ENCODE measurements around the gene GCKR.
A peak's percentile ranks its signal among the peaks of the same experiment; 100 is the strongest.
"Not testable (repeated sequence)": the region's sequence is repeated elsewhere in the genome, so short reads cannot be mapped to it uniquely, and the experiment has no call there.

GCKR gene

DNA sequence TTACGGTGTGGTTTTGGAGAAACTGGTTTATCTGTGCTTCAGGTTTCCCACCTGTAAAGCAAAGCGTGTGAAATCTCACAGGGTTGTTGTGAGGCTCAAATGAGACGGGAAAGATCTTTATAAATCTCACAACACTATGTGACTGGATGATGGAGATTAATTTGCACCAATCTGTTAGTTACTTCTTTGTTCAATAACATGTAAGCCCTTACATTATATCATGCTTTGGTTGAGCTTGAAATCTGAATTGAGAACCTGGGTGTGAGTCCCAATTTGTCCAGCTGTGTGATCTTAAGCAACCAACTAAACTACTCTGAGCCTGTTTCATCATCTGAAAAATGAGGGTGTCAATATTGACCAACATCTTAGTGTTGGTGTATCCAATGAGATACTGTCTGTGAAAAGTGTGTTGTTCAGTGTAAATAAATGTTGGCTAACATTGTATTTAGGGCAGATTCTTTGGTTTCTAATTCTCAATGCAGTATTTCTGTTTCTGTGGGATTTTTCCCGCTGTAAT is 741 bp upstream of the GCKR start:
- H3K9me3 Mint-ChIP-seq: no peaks in the 10 kb centered on the region
- H3K4me3 Mint-ChIP-seq: peak overlapping the region; percentile 66
- peaks cover 28% of the 10 kb centered on the region for H3K27me3 Mint-ChIP-seq
- H3K36me3 Mint-ChIP-seq: no peaks in the 10 kb centered on the region
- no peak overlapping the region for H3K27ac Mint-ChIP-seq
- H3K4me1 Mint-ChIP-seq: peaks cover 10% of the 10 kb centered on the region

DNA sequence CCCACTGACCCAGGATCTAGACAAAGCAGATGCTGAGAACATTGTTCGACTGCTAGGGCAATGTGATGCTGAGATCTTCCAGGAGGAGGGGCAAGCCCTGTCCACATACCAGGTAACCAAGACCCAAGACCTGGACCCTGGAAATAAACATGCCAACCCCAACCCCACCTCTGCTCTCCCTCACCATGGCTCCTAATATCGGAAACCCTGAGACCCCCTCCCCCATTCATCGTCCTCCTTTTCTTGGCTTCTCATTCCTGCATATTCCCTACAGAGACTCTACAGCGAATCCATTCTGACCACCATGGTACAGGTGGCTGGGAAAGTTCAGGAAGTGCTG is 619 bp downstream of the GCKR start:
- Mint-ChIP-seq H3K4me1 (peaks cover 10% of the 10 kb centered on the region), H3K36me3 (no peaks in the 10 kb centered on the region), H3K27ac (no peak overlapping the region), H3K27me3 (peaks cover 28% of the 10 kb centered on the region), H3K9me3 (no peaks in the 10 kb centered on the region), H3K4me3 (no peak overlapping the region)

DNA sequence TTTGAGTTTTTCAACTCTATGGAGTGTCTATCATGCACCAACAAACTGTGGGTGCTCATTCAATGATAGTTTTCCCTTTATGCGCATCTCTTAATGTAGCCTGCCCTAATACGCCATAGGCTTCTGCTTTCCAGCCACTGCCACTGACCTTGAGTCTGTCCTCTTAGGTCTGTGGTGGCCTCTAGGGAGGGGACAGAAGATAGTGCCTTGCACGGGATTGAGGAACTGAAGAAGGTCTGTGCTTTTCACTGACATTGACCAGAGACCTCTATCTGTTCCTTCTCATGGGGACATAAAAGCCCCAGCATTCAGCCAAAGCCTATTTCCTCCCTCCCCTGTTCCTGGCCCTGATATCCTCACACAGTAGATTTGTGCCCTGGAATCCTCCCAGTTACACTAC is 2.3 kb downstream of the GCKR start:
- Mint-ChIP-seq H3K4me3 (no peak overlapping the region), H3K4me1 (peaks cover 7% of the 10 kb centered on the region), H3K36me3 (no peaks in the 10 kb centered on the region), H3K9me3 (no peaks in the 10 kb centered on the region), H3K27me3 (peaks cover 24% of the 10 kb centered on the region), H3K27ac (no peak overlapping the region)

DNA sequence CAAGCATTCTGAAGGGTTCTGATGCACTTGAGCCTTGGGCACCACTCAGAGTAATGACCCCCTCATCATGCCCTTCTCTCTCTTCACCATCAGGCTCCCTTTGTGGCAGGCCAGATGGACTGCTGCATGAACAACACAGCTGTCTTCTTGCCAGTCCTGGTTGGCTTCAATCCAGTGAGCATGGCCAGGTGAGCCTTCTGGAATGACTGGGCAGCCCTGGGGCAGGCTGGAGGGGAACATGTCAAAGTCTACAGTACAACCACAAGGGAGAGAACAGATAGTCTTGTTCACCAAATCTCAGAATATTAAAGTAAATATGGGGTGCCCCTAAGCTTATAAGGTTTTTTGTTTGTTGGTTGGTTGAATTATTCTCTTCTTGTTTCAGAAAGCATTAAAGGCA is 4.4 kb downstream of the GCKR start:
- Mint-ChIP-seq H3K36me3 (no peaks in the 10 kb centered on the region), H3K27me3 (peaks cover 15% of the 10 kb centered on the region), H3K4me3 (no peak overlapping the region), H3K27ac (no peak overlapping the region), H3K9me3 (no peaks in the 10 kb centered on the region), H3K4me1 (no peaks in the 10 kb centered on the region)

DNA sequence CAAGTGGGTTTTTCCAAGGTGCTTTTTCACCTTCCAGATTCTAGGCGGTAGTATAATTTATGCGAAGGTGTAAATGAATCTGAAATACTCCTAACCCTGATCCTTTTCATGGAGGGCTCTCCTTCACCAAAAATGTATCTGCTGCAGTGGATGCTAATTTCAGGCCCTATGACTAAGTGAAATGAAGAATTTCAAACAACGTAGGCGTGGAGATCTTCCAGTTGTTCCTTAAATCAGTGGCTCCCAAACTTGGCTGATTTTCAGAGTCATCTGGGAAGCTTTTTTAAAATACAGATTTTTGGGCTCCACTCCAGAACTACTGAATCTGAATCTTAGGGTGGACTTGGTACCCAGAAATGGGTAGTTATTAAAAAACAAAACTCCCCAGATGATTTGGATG is 5.5 kb downstream of the GCKR start:
- no peaks in the 10 kb centered on the region for H3K36me3 Mint-ChIP-seq
- H3K4me3 Mint-ChIP-seq: no peak overlapping the region
- no peaks in the 10 kb centered on the region for H3K9me3 Mint-ChIP-seq
- H3K27me3 Mint-ChIP-seq: peaks cover 8% of the 10 kb centered on the region
- H3K27ac Mint-ChIP-seq: no peak overlapping the region
- H3K4me1 Mint-ChIP-seq: no peaks in the 10 kb centered on the region

DNA sequence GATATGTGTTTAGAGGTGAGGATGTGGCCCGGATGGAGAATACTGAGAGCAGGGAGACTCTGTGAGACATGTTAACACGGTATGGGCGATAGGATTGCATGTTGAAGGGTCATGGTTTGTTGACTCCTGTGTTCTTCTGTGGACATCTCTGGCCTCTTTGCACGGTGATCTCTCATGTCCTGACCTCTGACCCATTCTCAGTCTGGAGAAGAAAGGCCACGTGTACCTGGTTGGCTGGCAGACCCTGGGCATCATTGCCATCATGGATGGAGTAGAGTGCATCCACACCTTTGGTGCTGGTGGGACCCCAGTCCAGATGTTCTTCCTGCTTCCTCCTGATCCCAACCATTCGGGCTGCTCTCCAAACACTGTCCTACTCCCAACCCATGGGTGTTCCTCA is 9.9 kb downstream of the GCKR start:
- Mint-ChIP-seq H3K9me3 (no peaks in the 10 kb centered on the region), H3K27me3 (peaks cover 1% of the 10 kb centered on the region), H3K4me1 (no peaks in the 10 kb centered on the region), H3K27ac (no peak overlapping the region), H3K36me3 (no peaks in the 10 kb centered on the region), H3K4me3 (no peak overlapping the region)

DNA sequence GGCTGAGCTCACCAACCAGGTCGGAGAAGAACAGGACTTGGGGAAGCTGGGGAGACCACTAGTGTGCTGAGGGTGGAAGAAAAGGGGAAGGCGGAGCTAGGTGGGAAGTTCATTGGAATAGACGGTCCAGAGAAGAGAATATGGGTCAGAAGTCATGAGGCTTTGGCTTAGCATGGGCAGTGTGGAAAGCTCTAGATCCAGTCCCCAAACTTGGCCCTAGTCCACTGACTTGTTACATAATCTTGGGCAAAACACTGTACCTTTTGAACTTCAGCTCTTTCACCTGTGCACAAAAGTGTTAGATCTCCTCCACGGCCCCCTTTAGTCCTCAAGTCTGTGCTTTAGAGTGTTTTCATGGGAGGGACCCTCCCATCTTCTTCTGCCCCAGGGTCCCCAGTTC is 10.7 kb downstream of the GCKR start:
- H3K4me3 Mint-ChIP-seq: no peak overlapping the region
- H3K4me1 Mint-ChIP-seq: no peaks in the 10 kb centered on the region
- H3K27me3 Mint-ChIP-seq: peaks cover 4% of the 10 kb centered on the region
- no peak overlapping the region for H3K27ac Mint-ChIP-seq
- no peaks in the 10 kb centered on the region for H3K9me3 Mint-ChIP-seq
- H3K36me3 Mint-ChIP-seq: no peaks in the 10 kb centered on the region

DNA sequence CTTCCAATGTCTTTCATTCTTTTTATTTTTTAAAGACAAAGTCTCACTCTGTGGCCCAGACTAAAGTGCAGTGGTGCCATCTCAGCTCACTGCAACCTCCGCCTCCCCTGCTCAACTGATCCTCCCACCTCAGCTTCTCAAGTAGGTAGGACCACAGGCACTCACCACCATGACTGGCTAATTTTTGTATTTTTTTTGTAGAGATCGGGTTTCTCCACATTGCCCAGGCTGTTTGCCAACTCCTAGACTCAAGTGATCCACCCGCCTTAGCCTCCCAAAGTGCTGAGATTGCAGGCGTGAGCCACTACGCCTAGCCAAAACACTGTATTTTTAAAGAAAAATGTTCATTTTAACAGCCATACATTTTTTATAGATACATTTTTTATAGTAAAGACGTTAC is 12.7 kb downstream of the GCKR start:
- Mint-ChIP-seq H3K4me3 (no peak overlapping the region), H3K4me1 (no peaks in the 10 kb centered on the region), H3K27ac (no peak overlapping the region), H3K27me3 (peaks cover 7% of the 10 kb centered on the region), H3K9me3 (no peaks in the 10 kb centered on the region), H3K36me3 (no peaks in the 10 kb centered on the region)

DNA sequence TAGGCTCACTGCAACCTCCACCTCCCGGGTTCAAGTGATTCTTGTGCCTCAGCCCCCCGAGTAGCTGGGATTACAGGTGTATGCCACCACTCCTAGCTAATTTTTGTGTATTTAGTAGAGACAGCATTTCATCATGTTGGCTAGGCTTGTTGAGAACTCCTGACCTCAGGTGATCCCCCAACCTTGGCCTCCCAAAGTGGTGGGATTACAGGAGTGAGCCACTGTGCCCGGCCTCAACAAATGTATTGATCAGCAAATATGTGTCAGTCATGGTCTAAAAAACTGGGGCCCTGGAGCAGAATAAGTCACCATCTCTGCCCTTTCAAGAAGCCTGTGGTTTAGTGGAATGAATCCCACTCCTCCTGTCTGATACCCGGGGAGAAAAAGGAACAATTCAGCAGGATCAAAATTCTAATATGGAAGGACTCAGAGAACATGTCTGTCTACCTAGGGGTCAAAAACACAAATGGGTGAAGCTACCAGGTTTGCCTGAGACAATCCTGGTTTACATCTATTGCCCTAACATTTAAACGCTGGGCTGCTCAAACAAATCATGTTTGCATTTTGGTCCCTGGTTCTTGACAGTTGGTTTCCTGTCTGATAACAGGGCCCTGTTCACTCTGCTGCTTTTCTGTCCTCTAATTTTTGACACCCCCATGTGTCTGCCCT is 21.6 kb downstream of the GCKR start:
- Mint-ChIP-seq H3K27me3 (peaks cover 11% of the 10 kb centered on the region), H3K9me3 (no peaks in the 10 kb centered on the region), H3K27ac (no peak overlapping the region), H3K36me3 (no peaks in the 10 kb centered on the region), H3K4me1 (no peaks in the 10 kb centered on the region), H3K4me3 (no peak overlapping the region)

DNA sequence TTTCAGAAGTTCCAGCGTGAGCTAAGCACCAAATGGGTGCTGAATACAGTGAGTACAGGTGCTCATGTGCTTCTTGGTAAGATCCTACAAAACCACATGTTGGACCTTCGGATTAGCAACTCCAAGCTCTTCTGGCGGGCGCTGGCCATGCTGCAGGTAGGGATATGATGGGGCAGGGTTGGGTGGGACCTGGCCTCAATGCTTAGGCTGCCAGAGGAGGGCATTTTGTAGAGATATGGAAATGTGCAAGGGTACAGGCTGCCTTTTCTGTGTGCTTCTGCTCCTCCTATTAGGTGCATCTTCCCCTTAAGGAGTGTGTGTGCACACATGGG is 22.1 kb downstream of the GCKR start:
- H3K27ac Mint-ChIP-seq: no peak overlapping the region
- H3K4me1 Mint-ChIP-seq: no peaks in the 10 kb centered on the region
- H3K9me3 Mint-ChIP-seq: no peaks in the 10 kb centered on the region
- H3K27me3 Mint-ChIP-seq: peaks cover 11% of the 10 kb centered on the region
- H3K36me3 Mint-ChIP-seq: no peaks in the 10 kb centered on the region
- no peak overlapping the region for H3K4me3 Mint-ChIP-seq

DNA sequence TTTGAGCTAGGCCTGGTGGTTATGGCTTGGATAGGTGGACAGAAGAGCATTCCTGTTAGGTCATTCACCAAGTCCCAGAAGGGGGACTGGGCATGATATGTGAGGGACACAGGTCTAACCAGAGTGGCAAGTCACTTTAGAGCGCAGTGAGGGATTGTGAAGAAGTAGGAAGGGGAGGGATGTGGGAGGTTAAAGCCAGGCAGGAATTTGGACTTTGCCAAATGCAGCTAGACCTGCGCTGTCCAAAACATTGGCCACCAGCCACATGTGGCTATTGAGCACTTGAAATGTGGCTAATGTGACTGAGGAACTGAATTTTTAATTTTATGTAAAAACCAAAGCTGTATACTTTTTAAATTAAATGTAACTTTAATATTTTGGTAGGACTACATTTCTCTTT is 23.7 kb downstream of the GCKR start:
- Mint-ChIP-seq H3K27ac (no peak overlapping the region), H3K27me3 (peaks cover 19% of the 10 kb centered on the region), H3K9me3 (no peaks in the 10 kb centered on the region), H3K36me3 (peaks cover 2% of the 10 kb centered on the region), H3K4me1 (no peaks in the 10 kb centered on the region), H3K4me3 (no peak overlapping the region)

DNA sequence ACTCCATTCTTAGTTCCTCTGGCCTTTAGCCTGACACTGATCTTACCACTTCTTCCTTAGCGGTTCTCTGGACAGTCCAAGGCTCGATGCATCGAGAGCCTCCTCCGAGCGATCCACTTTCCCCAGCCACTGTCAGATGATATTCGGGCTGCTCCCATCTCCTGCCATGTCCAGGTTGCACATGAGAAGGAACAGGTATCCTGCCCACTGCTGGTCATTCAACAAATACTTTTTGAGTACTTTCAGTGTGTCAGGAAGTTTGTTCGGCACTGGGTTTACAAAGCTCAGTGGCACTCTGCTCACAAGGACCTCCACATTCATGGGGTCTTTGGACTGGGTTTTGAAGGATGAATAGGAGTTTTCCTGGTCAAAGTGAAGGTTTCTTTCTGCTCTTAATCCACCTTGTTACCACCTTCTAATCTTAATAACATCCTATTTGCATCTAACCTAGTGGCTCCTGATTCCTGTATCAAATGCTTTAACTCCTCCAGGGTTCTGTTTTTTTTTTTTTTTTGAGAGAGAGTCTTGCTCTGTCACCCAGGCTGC is 25.8 kb downstream of the GCKR start:
- no peaks in the 10 kb centered on the region for H3K4me1 Mint-ChIP-seq
- H3K27ac Mint-ChIP-seq: no peak overlapping the region
- peaks cover 20% of the 10 kb centered on the region for H3K27me3 Mint-ChIP-seq
- H3K36me3 Mint-ChIP-seq: peaks cover 2% of the 10 kb centered on the region
- H3K4me3 Mint-ChIP-seq: no peak overlapping the region
- H3K9me3 Mint-ChIP-seq: no peaks in the 10 kb centered on the region

DNA sequence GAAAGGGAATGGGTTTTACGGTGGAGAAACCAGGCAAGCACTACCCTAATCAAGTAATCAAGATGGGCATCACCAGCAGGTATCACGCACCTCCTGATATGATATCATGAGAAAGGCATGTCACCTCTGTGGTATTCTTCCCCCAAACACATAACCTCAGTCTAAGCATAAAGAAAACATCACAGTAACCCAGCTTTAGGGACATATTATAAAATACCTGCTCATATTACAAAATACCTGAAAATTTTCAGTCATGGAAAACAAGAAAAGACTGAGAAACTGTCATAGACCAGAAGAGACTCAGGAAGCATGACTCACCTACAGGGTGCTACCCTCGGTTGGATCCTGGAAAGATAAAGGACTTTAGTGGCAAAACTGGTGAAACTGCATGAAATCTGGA is 30.5 kb downstream of the GCKR start:
- no peak overlapping the region for H3K4me3 Mint-ChIP-seq
- H3K27ac Mint-ChIP-seq: no peak overlapping the region
- no peaks in the 10 kb centered on the region for H3K9me3 Mint-ChIP-seq
- no peaks in the 10 kb centered on the region for H3K4me1 Mint-ChIP-seq
- peaks cover 2% of the 10 kb centered on the region for H3K36me3 Mint-ChIP-seq
- H3K27me3 Mint-ChIP-seq: peaks cover 11% of the 10 kb centered on the region

DNA sequence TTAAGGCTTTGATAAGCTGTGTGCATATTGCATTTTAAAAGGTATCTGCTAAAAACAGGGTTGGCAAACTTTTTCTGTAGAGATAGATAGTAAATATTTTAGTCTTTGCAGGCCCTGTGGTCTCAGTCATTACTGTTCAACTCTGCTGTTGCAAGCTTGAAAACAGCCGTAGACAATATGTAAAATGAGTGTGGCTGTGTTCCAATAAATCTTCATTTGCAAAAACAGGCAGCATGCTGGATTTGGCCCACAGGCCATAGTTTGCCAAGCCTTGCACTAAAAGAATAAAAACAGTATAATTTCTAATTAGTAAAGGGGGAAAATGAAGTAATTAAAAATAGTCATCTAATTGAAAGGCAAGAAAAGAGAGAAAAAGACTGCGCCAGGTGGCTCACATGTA is 35.3 kb downstream of the GCKR start:
- peaks cover 1% of the 10 kb centered on the region for H3K27me3 Mint-ChIP-seq
- H3K4me3 Mint-ChIP-seq: no peak overlapping the region
- H3K4me1 Mint-ChIP-seq: no peaks in the 10 kb centered on the region
- H3K36me3 Mint-ChIP-seq: no peaks in the 10 kb centered on the region
- H3K27ac Mint-ChIP-seq: no peak overlapping the region
- no peaks in the 10 kb centered on the region for H3K9me3 Mint-ChIP-seq

DNA sequence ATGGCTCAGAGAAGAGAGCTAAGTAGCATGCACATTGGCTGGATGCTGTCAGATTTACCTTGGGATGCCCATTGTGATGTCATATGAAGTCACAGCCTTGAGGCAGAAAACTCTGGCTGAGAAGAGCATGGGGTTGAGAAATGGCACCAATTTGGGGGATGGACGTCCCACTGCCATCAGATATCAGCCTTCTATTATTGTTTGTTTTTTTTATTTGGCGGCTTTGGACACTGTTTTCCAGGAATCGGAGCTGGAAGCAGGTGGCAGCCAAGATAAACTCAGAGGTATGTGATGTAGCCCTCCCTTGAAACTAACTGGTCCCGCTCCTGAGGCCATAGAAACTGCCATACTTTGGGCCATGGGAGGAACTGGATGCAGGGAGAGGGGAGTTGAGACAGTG is 40.6 kb downstream of the GCKR start:
- Mint-ChIP-seq H3K27ac (no peak overlapping the region), H3K9me3 (no peaks in the 10 kb centered on the region), H3K4me3 (no peak overlapping the region), H3K27me3 (no peaks in the 10 kb centered on the region), H3K4me1 (no peaks in the 10 kb centered on the region), H3K36me3 (no peaks in the 10 kb centered on the region)

DNA sequence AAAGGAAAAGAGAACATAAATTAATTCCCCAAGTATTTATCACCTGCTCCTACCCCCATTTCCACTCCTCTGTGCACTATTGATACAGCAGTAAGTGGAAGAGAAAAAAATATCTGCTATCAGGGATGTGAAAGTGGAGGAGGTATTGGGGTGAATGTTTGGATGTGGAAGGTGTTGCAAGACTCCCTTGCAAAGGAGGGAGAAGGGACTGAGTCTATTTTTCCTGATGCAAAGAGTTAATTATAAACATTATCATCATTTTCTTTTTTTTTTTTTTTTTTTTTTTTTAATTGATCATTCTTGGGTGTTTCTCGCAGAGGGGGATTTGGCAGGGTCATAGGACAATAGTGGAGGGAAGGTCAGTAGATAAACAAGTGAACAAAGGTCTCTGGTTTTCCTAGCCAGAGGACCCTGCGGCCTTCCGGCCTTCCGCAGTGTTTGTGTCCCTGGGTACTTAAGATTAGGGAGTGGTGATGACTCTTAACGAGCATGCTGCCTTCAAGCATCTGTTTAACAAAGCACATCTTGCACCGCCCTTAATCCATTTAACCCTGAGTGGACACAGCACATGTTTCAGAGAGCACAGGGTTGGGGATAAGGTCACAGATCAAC is 42.3 kb downstream of the GCKR start:
- not testable (repeated sequence) for H3K36me3 Mint-ChIP-seq, H3K27me3 Mint-ChIP-seq, H3K4me3 Mint-ChIP-seq

DNA sequence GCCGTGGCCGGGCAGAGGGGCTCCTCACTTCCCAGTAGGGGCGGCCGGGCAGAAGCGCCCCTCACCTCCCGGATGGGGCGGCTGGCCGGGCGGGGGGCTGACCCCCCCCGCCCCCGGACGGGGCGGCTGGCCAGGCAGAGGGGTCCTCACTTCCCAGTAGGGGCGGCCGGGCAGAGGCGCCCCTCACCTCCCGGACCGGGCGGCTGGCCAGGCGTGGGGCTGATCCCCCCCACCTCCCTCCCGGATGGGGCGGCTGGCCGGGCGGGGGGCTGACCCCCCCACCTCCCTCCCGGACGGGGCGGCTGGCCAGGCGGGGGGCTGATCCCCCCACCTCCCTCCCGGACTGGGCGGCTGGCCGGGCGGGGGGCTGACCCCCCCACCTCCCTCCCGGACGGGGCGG is 43.0 kb downstream of the GCKR start:
- H3K9me3 Mint-ChIP-seq, H3K4me3 Mint-ChIP-seq, H3K27ac Mint-ChIP-seq, H3K36me3 Mint-ChIP-seq, H3K27me3 Mint-ChIP-seq, H3K4me1 Mint-ChIP-seq: not testable (repeated sequence)

More for the DNA sequence above, 42.3 kb downstream of the GCKR start:
- H3K4me1 Mint-ChIP-seq, H3K27ac Mint-ChIP-seq, H3K9me3 Mint-ChIP-seq: not testable (repeated sequence)

All from activated naive CD4-positive, alpha-beta T cell treated with anti-CD3 and anti-CD28 coated beads, Interleukin-2, amount 50 U/mL, for 24 hours (primary cell).